H1 (cell line): ENCODE data around the gene CHCHD3. TPM values are rescaled to one million over a fixed set of nuclear protein-coding genes. Genes with fewer than 3 reads are reported as not detected.

Experiments
- CBX8 ChIP-seq: fragments of 300-800, 300-1000 bp; sonication (generic); IDR thresholded peaks from 2 replicates; pipeline ENCODE4 v1.7.1; 2016; ENCODE audit warnings: low read depth, low read length, borderline replicate concordance
- CEBPB ChIP-seq: IDR thresholded peaks from 2 replicates; pipeline ENCODE4 v1.6.1; 2012; ENCODE audit warnings: low read depth, low read length
- CHD7 ChIP-seq: fragments of 300-600 bp; sonication (generic); IDR thresholded peaks from 2 replicates; pipeline ENCODE4 v1.7.1; 2012; ENCODE audit warnings: low read length, moderate library complexity, mild to moderate bottlenecking, inconsistent platforms; ENCODE audit not compliant: insufficient replicate concordance
- HDAC2 ChIP-seq, 2 experiments: fragments of 300-600 bp in 1 of 2; sonication (generic) in 1 of 2; IDR thresholded peaks; 2 replicates each; pipeline ENCODE4 v1.6.1; 2011 to 2012; ENCODE audit warnings: low read depth in 2 of 2, low read length in 2 of 2, mild to moderate bottlenecking in 2 of 2, moderate library complexity in 2 of 2, borderline replicate concordance in 1 of 2, inconsistent platforms in 1 of 2
- JUND ChIP-seq: IDR thresholded peaks from 2 replicates; pipeline ENCODE4 v1.6.1; 2011; ENCODE audit warnings: mild to moderate bottlenecking, improper control_type of control experiment, low read length
- POLR2A ChIP-seq, 2 experiments: IDR thresholded peaks; 1 replicate in 1 of 2; 2 replicates in 1 of 2; pipeline ENCODE4 v1.6.1; 2011; ENCODE audit warnings: low read depth in 2 of 2, low read length in 2 of 2, mild to moderate bottlenecking in 2 of 2; ENCODE audit errors: control extremely low read depth in 1 of 2
- SP2 ChIP-seq: IDR thresholded peaks from 2 replicates; pipeline ENCODE4 v1.6.1; 2012; ENCODE audit warnings: mild to moderate bottlenecking, low read length, inconsistent platforms
- SUZ12 ChIP-seq: fragments of 200-600 bp; sonication (generic); IDR thresholded peaks from 2 replicates; pipeline ENCODE4 v1.6.1; 2012; ENCODE audit warnings: mild to moderate bottlenecking, inconsistent platforms, low read length, moderate library complexity, mixed read lengths
- YY1 ChIP-seq: IDR thresholded peaks from 2 replicates; pipeline ENCODE4 v1.6.1; 2011; ENCODE audit warnings: low read depth, mild to moderate bottlenecking, low read length
- polyA plus RNA-seq, 7 experiments: library from polyadenylated mRNA; depleted of rRNA in 3 of 7; stranded (reverse) in 5 of 7; unstranded in 2 of 7; fragments of >200 nt in 5 of 7; fragments of 200-250 nt in 2 of 7; gene quantifications; 1 replicate in 5 of 7; 2 replicates in 1 of 7; 4 replicates in 1 of 7; pipeline versions ENCODE4 v1.2.1 to v1.2.3, GENCODE V29; 2011 to 2013; ENCODE audit warnings: missing spikeins in 2 of 7, mixed read lengths in 2 of 7
- total RNA-seq: library from RNA; stranded (reverse); fragmentation: NEBNext Ultra II Directional; extraction: Animal tissue kit (Norgen Biotek cat#: 25700); gene quantifications from 2 replicates; pipeline ENCODE4 v1.2.1, GENCODE V29; 2021

Gene CHCHD3
- total and polyA plus RNA-seq, 2 of the 8 experiments (the other 6 are each of a cell fraction or from before 2014, with no cell fraction given): 42.9 to 137 TPM

- TF ChIP-seq CHD7 (no peak), CEBPB (no peak), HDAC2 (IDR thresholded peaks at IDR 0.05; ENCODE audit: borderline replicate concordance in 1 of 2, low read depth in 2 of 2, low read length in 2 of 2) (no peak), JUND (no peak), SUZ12 (no peak), CBX8 (no peak), YY1 (no peak), POLR2A (IDR thresholded peaks at IDR 0.05; ENCODE audit: control extremely low read depth in 1 of 2, low read depth in 2 of 2, low read length in 2 of 2) (no peak), SP2 (no peak)
Measured at GRCh38 chr7:132790104-132790503, 291.8 kb downstream of the CHCHD3 start (continued).
